GM20431 (cell line): Measurements from ENCODE around the gene RPL7A.
"Not testable (repeated sequence)": the region's sequence is repeated elsewhere in the genome, so short reads cannot be mapped to it uniquely, and the experiment has no call there.

Source experiments
- in situ Hi-C: fragments of 300-500 bp; cut with MseI, MboI; formaldehyde crosslinking; loops from one replicate; pipeline ENCODE4 v1.15.0; 2020; ENCODE audit warnings: low sequenced_read_pairs; ENCODE audit not compliant: unreplicated experiment

Gene RPL7A

DNA sequence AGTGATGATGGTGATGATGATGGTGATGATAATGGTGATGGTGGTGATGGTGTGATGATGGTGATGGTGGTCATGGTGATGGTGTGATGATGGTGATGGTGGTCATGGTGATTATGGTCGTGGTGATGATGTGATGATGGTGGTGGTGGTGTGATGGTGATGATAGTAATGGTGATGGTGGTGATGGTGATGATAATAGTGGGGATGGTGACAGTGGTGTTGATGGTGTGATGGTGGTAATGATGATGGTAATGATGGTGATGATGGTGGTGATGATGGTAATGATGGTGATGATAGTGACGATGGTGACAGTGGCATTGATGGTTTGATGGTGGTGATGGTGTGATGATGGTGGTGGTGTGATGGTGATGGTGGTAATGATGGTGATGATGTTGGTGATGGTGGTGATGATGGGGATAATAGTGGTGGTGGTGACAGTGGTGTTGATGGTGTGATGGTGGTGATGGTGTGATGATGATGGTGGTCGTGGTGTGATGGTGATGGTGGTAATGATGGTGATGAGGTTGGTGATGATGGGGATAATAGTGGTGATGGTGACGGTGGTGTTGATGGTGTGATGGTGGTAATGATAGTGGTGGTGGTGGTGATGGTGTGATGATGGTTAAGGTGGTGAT is 34.6 kb downstream of the RPL7A start:
- in situ Hi-C loops, result no loop called here

DNA sequence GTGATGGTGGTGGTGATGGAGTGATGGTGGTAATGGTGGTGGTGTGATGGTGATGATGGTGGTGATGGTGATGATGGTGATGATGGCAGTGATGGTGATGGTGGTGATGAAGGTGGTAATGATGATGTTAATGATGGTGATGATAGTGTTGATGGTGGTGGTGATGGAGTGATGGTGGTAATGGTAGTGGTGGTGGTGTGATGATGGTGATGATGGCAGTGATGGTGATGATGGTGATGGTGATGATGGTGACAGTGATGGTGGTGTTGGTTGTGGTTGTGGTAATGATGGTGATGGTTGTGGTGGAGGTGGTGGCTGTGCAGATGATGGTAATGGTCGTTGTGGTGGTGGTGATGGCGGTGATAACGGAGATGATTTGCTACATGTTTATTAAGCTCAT is 35.4 kb downstream of the RPL7A start:
- in situ Hi-C loops, result no loop called here

- in situ Hi-C loops, result no loop called here
Measured at GRCh38 chr9:133384736-133385321, 36.8 kb downstream of the RPL7A start.

- in situ Hi-C loops, result no loop called here
Measured at GRCh38 chr9:133385452-133385851, 37.4 kb downstream of the RPL7A start.

DNA sequence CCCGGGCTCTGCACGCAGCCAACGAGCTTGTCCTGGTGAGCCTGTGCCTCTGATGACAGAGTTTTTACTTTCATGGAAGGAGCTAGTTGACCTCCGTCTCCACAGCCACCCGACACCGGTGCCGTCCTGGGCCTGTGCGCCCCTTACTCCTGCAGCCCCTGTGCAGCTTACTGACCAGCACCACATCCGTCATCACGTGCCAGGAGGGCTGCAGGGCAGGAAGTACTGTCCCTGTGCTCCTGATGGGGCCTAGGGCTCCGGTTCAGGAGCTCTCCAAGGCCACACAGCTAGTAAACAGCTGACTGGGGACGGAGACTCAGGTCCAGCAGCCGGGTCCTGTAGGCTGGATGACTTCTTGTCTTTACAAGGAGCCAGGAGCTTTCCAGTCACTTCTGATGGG is 38.3 kb downstream of the RPL7A start:
- in situ Hi-C loops, result no loop called here

DNA sequence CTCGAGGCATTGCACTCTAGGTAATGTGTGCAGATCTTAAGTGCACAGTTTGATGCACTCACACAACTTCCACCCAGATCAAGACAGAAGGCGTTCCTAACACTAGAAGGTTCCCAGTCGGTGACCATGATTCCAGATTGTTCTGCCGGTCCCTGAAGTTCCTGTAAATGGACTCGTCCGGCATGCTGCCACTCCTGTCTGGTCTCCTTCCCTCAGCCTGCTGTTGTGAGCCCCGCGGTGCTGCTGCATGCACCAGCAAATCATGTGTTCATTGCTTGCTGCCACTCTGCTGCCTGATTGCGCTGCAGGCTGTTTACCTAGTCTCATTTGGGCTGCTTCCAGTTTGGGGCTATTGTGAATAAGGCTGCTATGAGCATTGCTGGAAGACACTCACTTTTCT is 39.7 kb downstream of the RPL7A start:
- in situ Hi-C loops, result no loop called here

GRCh38 chr9:133389025-133389557 is 41.1 kb downstream of the RPL7A start:
- in situ Hi-C loops, result no loop called here

DNA sequence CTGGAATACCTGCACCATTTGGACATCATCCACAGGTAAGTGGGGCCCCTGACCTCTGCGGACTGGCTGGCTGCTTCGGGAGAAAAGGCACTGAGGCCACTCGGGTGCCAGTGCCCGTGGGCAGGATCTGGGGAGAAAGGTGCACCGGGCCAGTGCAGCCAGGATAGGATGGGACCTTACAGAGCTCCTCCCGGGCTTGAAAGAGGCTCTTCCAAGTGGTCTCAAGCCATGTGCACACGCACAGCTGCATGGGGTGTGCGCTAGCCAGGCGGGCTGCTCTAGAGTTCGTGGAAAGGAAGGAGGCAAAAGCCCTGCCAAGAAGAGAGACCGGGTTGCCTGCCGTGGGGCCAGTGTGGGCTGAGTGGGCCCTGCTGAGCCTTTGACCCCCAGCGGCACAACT is 41.5 kb downstream of the RPL7A start:
- in situ Hi-C loops, result no loop called here

DNA sequence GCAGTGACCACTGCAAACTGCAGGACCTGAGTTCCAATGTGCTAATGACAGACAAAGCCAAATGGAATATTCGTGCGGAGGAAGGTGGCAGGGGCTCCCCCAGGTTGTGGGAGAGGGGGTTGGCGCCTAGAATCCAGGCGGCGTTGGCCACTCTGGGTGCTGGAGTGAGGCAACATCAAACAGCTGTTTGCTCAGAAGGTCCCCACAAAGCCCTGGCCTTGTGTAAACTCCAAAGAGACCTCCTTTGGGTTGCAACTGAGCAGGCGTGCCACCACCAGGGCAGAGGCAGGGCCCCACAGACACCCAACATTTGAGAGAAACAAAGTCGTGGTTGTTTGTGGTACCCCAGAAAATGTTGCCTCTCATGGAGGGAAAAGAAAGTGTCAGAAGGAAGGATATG is 42.7 kb downstream of the RPL7A start:
- in situ Hi-C loops, result no loop called here

GRCh38 chr9:133391449-133391848 is 43.4 kb downstream of the RPL7A start:
- in situ Hi-C loops, result not testable (repeated sequence)

- in situ Hi-C loops, result not testable (repeated sequence)
Measured at GRCh38 chr9:133392308-133392707, 44.3 kb downstream of the RPL7A start.

GRCh38 chr9:133393399-133393798 is 45.4 kb downstream of the RPL7A start:
- in situ Hi-C loops, result no loop called here

DNA sequence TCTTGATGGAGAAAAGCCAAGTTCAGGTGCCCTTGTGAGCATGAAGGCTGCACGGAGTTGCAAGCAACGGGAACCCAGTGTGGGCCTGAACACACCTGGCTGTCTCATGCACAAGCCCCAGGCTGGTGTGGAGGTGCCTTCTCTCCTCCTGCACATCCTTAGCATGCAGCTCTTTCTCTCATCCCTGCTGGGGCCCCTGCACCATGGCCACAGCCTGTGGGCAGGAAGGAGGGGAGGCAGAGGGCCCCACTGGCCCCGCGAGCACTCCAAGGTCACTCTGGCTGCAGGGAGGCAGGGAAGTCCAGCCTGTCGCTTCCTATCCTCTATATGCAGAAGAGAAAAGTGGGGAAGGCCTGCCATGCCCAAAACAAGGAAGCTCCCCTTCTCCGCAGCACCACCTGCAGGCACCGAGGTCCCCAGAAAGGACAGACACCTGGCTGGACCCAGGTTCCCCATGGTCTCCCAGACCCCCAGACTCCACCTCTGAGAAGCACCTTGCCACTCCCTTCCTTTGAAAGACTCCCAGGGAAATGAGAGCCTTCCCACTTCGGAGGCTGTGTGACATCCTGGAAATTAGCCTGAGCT is 46.8 kb downstream of the RPL7A start:
- in situ Hi-C loops, result no loop called here

GRCh38 chr9:133396952-133397351 is 48.9 kb downstream of the RPL7A start:
- in situ Hi-C loops, result no loop called here

DNA sequence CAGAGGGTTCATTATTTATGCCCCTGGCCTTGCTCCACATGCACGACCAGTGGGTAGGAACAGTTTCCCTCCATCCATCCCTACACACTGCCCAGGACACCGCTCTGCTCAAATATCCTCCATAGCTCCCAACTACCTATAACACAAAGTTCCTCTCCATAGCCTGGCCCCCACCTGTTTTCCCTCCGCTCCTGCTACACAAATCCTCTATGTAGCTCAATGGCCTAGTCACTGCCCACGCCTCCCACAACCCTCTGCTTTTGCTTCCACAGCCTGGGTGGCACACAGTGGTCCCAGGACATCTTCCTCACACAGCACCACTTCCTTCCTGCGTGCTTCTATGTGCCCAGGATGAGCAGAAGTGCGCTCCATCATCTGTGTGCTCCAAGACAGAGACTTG is 49.4 kb downstream of the RPL7A start:
- in situ Hi-C loops, result no loop called here

DNA sequence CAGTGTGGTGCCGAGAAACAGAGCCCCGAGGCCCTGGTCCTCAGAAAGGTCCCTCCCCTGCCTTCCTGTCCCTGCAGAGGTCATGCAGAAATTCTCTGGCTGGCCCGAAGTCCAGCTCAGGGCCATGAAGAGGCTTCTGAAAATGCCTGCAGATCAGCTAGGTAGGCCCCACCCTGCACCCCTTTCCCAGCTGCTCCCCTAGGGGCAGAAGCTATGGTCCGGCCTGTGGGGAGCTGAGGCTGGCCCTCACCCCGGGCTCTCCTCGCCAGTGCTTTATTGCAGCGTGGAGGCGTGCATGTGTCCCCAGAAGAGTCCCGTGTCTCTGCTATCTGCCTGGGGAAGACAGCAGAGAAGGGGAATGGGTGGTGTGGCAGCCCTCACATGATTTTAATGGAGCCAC is 49.9 kb downstream of the RPL7A start:
- in situ Hi-C loops, result no loop called here

- in situ Hi-C loops, result no loop called here
Measured at GRCh38 chr9:133400292-133400691, 52.3 kb downstream of the RPL7A start.
